Neuronal stem cell (in vitro differentiated cells): ENCODE measurements around the gene SEC24D.

ENCODE experiments used
- DNase-seq: peaks from one replicate; pipeline ENCODE4 v3.0.0-alpha.2; 2013; ENCODE audit warnings: low spot score
- H2AFZ ChIP-seq: one replicate; pipeline ENCODE4 v1.6.1; 2013; ENCODE audit warnings: mild to moderate bottlenecking, low read length, inconsistent platforms
- H2AK5ac ChIP-seq: 2 replicates; pipeline ENCODE4 v1.6.1; 2013; ENCODE audit warnings: low read depth, mild to moderate bottlenecking, inconsistent platforms, low read length, moderate library complexity, mixed read lengths
- H2BK120ac ChIP-seq: 2 replicates; pipeline ENCODE4 v1.6.1; 2013; ENCODE audit warnings: low read depth, mild to moderate bottlenecking, inconsistent platforms, low read length, moderate library complexity, mixed read lengths
- H2BK12ac ChIP-seq: one replicate; pipeline ENCODE4 v1.6.1; 2013; ENCODE audit warnings: low read length, inconsistent platforms
- H2BK15ac ChIP-seq: 2 replicates; pipeline ENCODE4 v1.6.1; 2013; ENCODE audit warnings: mild to moderate bottlenecking, low read length, inconsistent platforms, mixed read lengths
- H2BK5ac ChIP-seq: one replicate; pipeline ENCODE4 v1.6.1; 2013; ENCODE audit warnings: inconsistent platforms, mild to moderate bottlenecking, low read length, moderate library complexity
- H3K14ac ChIP-seq: one replicate; pipeline ENCODE4 v1.6.1; 2013; ENCODE audit warnings: low read length, inconsistent platforms
- H3K18ac ChIP-seq: 2 replicates; pipeline ENCODE4 v1.6.1; 2013; ENCODE audit warnings: low read length, inconsistent platforms
- H3K23ac ChIP-seq: 2 replicates; pipeline ENCODE4 v1.6.1; 2013; ENCODE audit warnings: low read depth, mild to moderate bottlenecking, mixed read lengths, low read length, inconsistent platforms; ENCODE audit not compliant: poor library complexity
- H3K27ac ChIP-seq: replicated peaks from 3 replicates; pipeline ENCODE4 v1.5.1; 2013; ENCODE audit warnings: low read length, inconsistent platforms
- H3K27me3 ChIP-seq, 3 experiments: 2 replicates each; pipeline ENCODE4 v1.6.1; 2013; ENCODE audit warnings: low read length in 3 of 3, mild to moderate bottlenecking in 2 of 3, inconsistent platforms in 1 of 3, low read depth in 1 of 3, mixed read lengths in 1 of 3, moderate library complexity in 1 of 3; ENCODE audit not compliant: control insufficient read depth in 3 of 3, insufficient read depth in 3 of 3
- H3K36me3 ChIP-seq, 2 donors: replicated peaks in 1 of 2; 2 replicates each; pipeline ENCODE4 v1.6.1; 2013; ENCODE audit warnings: low read length in 2 of 2; ENCODE audit not compliant: control insufficient read depth in 2 of 2, insufficient read depth in 2 of 2
- H3K4ac ChIP-seq: 2 replicates; pipeline ENCODE4 v1.6.1; 2013; ENCODE audit warnings: inconsistent platforms, mild to moderate bottlenecking, low read length, moderate library complexity
- H3K4me1 ChIP-seq, 2 donors: 1 replicate in 1 of 2; 2 replicates in 1 of 2; pipeline ENCODE4 v1.6.1; 2013; ENCODE audit warnings: low read length in 2 of 2, low read depth in 1 of 2; ENCODE audit not compliant: control insufficient read depth in 2 of 2, insufficient read depth in 1 of 2
- H3K4me2 ChIP-seq: one replicate; pipeline ENCODE4 v1.6.1; 2013; ENCODE audit warnings: mild to moderate bottlenecking, low read length, inconsistent platforms; ENCODE audit not compliant: insufficient read depth, poor library complexity, severe bottlenecking
- H3K4me3 ChIP-seq, 2 donors: 2 replicates each; pipeline ENCODE4 v1.5.1; 2013; ENCODE audit warnings: low read length in 2 of 2, mild to moderate bottlenecking in 2 of 2, inconsistent platforms in 1 of 2, moderate library complexity in 1 of 2
- H3K79me1 ChIP-seq: one replicate; pipeline ENCODE4 v1.6.1; 2013; ENCODE audit warnings: low read depth, mild to moderate bottlenecking, inconsistent platforms, low read length, moderate library complexity
- H3K9ac ChIP-seq: one replicate; pipeline ENCODE4 v1.6.1; 2013; ENCODE audit warnings: mild to moderate bottlenecking, low read depth, low read length, inconsistent platforms; ENCODE audit not compliant: poor library complexity
- H3K9me3 ChIP-seq, 2 donors: replicated peaks in 1 of 2; 2 replicates each; pipeline versions ENCODE3 to v1.6.1; 2013; ENCODE audit warnings: low read length in 2 of 2, mild to moderate bottlenecking in 2 of 2, inconsistent platforms in 1 of 2, low read depth in 1 of 2, mixed read lengths in 1 of 2, moderate library complexity in 1 of 2; ENCODE audit not compliant: control insufficient read depth in 2 of 2, insufficient read depth in 1 of 2
- H4K8ac ChIP-seq: one replicate; pipeline ENCODE4 v1.6.1; 2013; ENCODE audit warnings: low read depth, mild to moderate bottlenecking, inconsistent platforms, low read length, moderate library complexity
- H4K91ac ChIP-seq: one replicate; pipeline ENCODE4 v1.6.1; 2013; ENCODE audit warnings: low read length, low read depth, mild to moderate bottlenecking, inconsistent platforms; ENCODE audit not compliant: poor library complexity
- WGBS, 2 donors: extraction: QIAGEN DNeasy Blood & Tissue Kit; methylation state at CpG; one replicate each; pipeline ENCODE4 v1.1.7; 2013; ENCODE audit warnings: missing lambda C conversion rate in 2 of 2, mixed read lengths in 1 of 2; ENCODE audit not compliant: insufficient read length in 2 of 2, insufficient replicate concordance in 1 of 2; ENCODE audit errors: extremely low coverage in 2 of 2; 5-methylcytosine and 5-hydroxymethylcytosine counted together

SEC24D gene

DNA sequence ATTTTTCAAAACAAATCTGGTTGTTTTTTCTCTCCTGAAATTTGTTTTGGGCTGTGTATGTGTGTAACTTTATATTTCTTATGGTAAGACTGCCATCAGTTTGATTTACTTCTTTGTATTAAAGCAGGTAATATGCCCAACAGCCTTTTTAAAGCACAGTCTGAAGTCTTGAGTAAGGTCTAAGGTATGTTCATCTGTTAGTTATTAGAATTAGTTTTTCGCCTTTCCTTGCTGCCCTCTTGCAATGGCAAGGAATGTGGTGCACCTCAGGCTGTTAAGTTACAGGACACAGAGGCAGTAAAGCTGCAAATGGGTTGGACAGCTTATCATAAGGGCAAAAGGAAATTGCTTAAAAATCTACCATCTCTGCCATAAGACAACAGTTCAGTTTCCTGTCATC is 79.0 kb downstream of the SEC24D start:
- H3K27ac ChIP-seq: no peak overlapping the region
- no peak overlapping the region for H3K4ac ChIP-seq
- no peak overlapping the region for H3K4me3 ChIP-seq
- no peaks in the 10 kb centered on the region for H3K9me3 ChIP-seq
- peaks cover 0 to 3% of the 10 kb centered on the region in 2 donors for H3K36me3 ChIP-seq
- no peaks in the 10 kb centered on the region for H3K4me1 ChIP-seq
- no peak overlapping the region for H2BK12ac ChIP-seq
- no peak for DNase-seq
- no peak overlapping the region for H3K4me2 ChIP-seq
- H3K27me3 ChIP-seq: no peaks in the 10 kb centered on the region
- no peak overlapping the region for H2AFZ ChIP-seq
- no peak overlapping the region for H2BK15ac ChIP-seq
- no peak overlapping the region for H2BK5ac ChIP-seq
- no CpG with 5 or more reads among the region's 1 CpG for WGBS, 2 donors
- H2BK120ac ChIP-seq: no peak overlapping the region
- H4K8ac ChIP-seq: no peak overlapping the region
- no peak overlapping the region for H2AK5ac ChIP-seq
- no peak overlapping the region for H3K9ac ChIP-seq
- H3K23ac ChIP-seq: no peak overlapping the region
- no peaks in the 10 kb centered on the region for H3K79me1 ChIP-seq
- no peak overlapping the region for H3K14ac ChIP-seq
- H4K91ac ChIP-seq: peak overlapping the region; percentile 22
- no peak overlapping the region for H3K18ac ChIP-seq

DNA sequence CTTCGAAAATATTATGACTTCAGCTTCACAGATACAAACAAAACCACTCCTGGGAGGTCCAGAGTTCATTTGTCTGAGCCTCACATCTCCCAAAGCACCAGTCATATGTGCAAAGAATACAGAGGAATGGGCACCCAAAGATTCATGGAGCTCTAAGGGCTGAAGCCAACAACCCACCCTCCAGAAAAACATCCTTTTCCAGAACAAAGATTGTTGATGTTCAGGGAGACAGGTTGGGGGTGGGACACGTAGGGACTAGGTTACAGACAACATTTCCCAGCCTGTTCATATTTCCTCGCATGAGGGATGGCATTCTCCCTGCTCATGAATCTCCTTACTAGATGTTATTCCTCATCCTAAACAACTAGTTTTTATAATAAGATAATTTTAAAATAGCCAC is 79.5 kb downstream of the SEC24D start:
- Histone ChIP-seq H2BK12ac (no peak overlapping the region), H3K27me3 (no peaks in the 10 kb centered on the region), H3K4me2 (no peak overlapping the region), H2BK120ac (no peak overlapping the region), H3K27ac (no peak overlapping the region), H3K9me3 (no peaks in the 10 kb centered on the region), H3K9ac (no peak overlapping the region), H2AK5ac (no peak overlapping the region), H3K18ac (no peak overlapping the region), H3K79me1 (no peaks in the 10 kb centered on the region), H2BK5ac (no peak overlapping the region), H3K4me1 (no peaks in the 10 kb centered on the region), H4K8ac (no peak overlapping the region), H2AFZ (no peak overlapping the region), H2BK15ac (no peak overlapping the region), H4K91ac (no peak overlapping the region), H3K4me3 (no peak overlapping the region), H3K23ac (no peak overlapping the region), H3K4ac (no peak overlapping the region), H3K14ac (no peak overlapping the region), H3K36me3 (peaks cover under 1 to 8% of the 10 kb centered on the region in 2 donors)
- no peak for DNase-seq
- no CpG with 5 or more reads among the region's 3 CpGs for WGBS, 2 donors

DNA sequence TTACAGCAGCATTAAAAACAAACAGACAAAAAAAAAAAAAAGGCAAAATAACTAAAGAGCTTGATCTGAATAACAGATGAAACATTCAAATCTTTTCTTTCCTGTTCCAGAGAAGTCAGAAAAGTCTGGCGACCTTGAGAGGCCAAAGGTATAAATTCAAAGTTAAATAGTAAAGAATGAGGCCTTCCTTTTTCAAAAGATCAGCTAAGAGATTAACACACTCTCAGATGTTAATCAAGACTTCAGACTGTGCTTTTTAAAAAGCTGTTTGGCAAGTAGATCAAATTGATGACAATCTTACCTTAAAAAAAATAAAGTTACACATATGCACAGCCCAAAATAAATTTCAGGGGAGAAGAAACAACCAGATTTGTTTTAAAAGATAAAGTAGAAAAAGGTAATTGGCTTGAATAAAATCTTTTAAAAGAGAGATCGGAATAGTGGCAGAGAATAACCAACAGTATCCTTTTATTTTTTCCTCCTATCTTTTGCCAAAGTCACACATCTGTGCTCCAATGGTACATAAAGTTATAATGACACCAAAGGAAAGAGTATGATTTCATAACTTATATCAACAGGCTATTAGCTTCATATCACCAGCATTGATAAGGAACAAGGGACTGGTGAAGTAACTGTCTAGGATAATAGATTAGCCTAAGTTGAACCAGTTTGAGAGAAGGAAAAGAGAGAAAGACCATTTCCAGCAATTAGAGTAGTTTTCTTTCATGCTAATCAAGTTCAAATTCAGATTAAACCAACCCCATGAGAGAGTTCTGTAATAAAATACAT is 80.3 kb downstream of the SEC24D start:
- Histone ChIP-seq H3K18ac (no peak overlapping the region), H3K4me3 (no peak overlapping the region), H3K79me1 (no peaks in the 10 kb centered on the region), H2BK12ac (no peak overlapping the region), H3K27me3 (no peaks in the 10 kb centered on the region), H3K23ac (no peak overlapping the region), H4K8ac (no peak overlapping the region), H3K4me2 (no peak overlapping the region), H3K4ac (no peak overlapping the region), H3K14ac (no peak overlapping the region), H3K9ac (no peak overlapping the region), H2BK5ac (no peak overlapping the region), H3K4me1 (no peaks in the 10 kb centered on the region), H2AFZ (no peak overlapping the region), H2BK120ac (no peak overlapping the region), H3K27ac (no peak overlapping the region), H2AK5ac (no peak overlapping the region), H2BK15ac (no peak overlapping the region), H4K91ac (no peak overlapping the region), H3K36me3 (peaks cover 3 to 10% of the 10 kb centered on the region in 2 donors), H3K9me3 (no peaks in the 10 kb centered on the region)
- no CpG with 5 or more reads among the region's 2 CpGs for WGBS, 2 donors
- DNase-seq: no peak

DNA sequence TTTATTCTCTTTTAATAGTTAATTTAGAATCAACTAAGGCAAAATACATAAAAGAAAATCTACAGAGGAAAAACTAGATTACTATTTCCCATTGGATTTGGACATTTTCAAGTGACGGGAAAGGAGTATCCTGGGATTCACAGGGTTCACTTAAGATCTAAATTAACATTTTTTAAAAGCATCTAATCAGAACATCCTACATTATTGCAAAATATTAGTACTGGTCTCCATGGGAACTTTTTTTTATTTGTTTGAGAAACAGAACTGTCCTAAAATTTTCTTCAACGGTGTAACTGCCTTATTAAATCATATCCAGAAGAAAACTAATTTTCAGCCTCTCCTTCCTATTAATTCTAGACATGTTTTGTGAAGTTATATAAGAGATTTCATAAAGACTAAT is 81.0 kb downstream of the SEC24D start:
- Histone ChIP-seq H2BK5ac (no peak overlapping the region), H3K4ac (no peak overlapping the region), H3K27ac (no peak overlapping the region), H4K8ac (no peak overlapping the region), H2AFZ (no peak overlapping the region), H3K9me3 (no peaks in the 10 kb centered on the region), H4K91ac (no peak overlapping the region), H2BK120ac (no peak overlapping the region), H3K23ac (no peak overlapping the region), H3K79me1 (no peaks in the 10 kb centered on the region), H3K14ac (no peak overlapping the region), H2BK15ac (no peak overlapping the region), H3K18ac (no peak overlapping the region), H2BK12ac (no peak overlapping the region), H3K4me3 (no peak overlapping the region), H2AK5ac (no peak overlapping the region), H3K36me3 (peaks cover 3 to 10% of the 10 kb centered on the region in 2 donors), H3K4me1 (no peaks in the 10 kb centered on the region), H3K4me2 (no peak overlapping the region), H3K9ac (no peak overlapping the region), H3K27me3 (no peaks in the 10 kb centered on the region)
- no CpG with 5 or more reads among the region's 2 CpGs for WGBS, 2 donors
- DNase-seq: no peak
